NOMO-1 treated with DMSO at 0.1 percent for 48 hours (cell line): ENCODE results near the gene POLR3H.

Experiments
- DNase-seq: peaks from one replicate; lab custom pipeline; 2025; ENCODE audit not compliant: unreplicated experiment; lab: John Stamatoyannopoulos, UW

POLR3H gene

GRCh38 chr22:41488076-41488475 lies 56.2 kb downstream of the POLR3H start:
- DNase-seq: no peak

GRCh38 chr22:41487037-41487935 lies 57.0 kb downstream of the POLR3H start:
- DNase-seq: no peak

GRCh38 chr22:41485033-41485432 lies 59.2 kb downstream of the POLR3H start:
- DNase-seq: no peak

- DNase-seq: peak; percentile 3
Observed at GRCh38 chr22:41482319-41482935, 61.8 kb downstream of the POLR3H start.

- DNase-seq: no peak
Observed at GRCh38 chr22:41481925-41482318, 62.3 kb downstream of the POLR3H start.

GRCh38 chr22:41481131-41481830 lies 63.0 kb downstream of the POLR3H start:
- DNase-seq: no peak

- no peak for DNase-seq
Observed at GRCh38 chr22:41480397-41480735, 63.9 kb downstream of the POLR3H start.

GRCh38 chr22:41479671-41480396 lies 64.4 kb downstream of the POLR3H start:
- no peak for DNase-seq

GRCh38 chr22:41478891-41479521 lies 65.3 kb downstream of the POLR3H start:
- DNase-seq: no peak

- DNase-seq: no peak
Observed at GRCh38 chr22:41478473-41478872, 65.8 kb downstream of the POLR3H start.
